ENCODE measurements around the gene PECR.

Gene PECR

GRCh38 chr2:216047397-216047796 is 34.2 kb downstream of the PECR start:
- Histone ChIP-seq H3K9me3 (ENCODE audit: control insufficient read depth, insufficient read depth, low read depth, low read length) (no peaks in the 10 kb centered on the region), H3K36me3 (ENCODE audit: control insufficient read depth in 2 of 2, insufficient read depth in 1 of 2, low read length in 2 of 2) (peaks cover 32 to 46% of the 10 kb centered on the region in 2 experiments), H3K4me3 (ENCODE audit: low read depth, low read length) (no peak overlapping the region), H3K4me1 (ENCODE audit: control insufficient read depth, insufficient read depth, low read length) (no peaks in the 10 kb centered on the region), H3K27ac (ENCODE audit: extremely low read depth, low read depth, low read length) (no peak overlapping the region)
- TF ChIP-seq ZNF704 (tag by site-specific recombination; IDR thresholded peaks at IDR 0.05) (no peak), OSR2 (tag by site-specific recombination; IDR thresholded peaks at IDR 0.05) (no peak), KLF8 (tag by site-specific recombination; IDR thresholded peaks at IDR 0.05) (no peak), PATZ1 (tag by site-specific recombination; IDR thresholded peaks at IDR 0.05) (no peak), ZNF580 (tag by site-specific recombination; IDR thresholded peaks at IDR 0.05) (no peak), ZNF555 (tag by site-specific recombination; conservative IDR thresholded peaks at IDR 0.05) (no peak), ZNF791 (tag by site-specific recombination; IDR thresholded peaks at IDR 0.05) (no peak), ZNF768 (tag by site-specific recombination; IDR thresholded peaks at IDR 0.05) (no peak), ZNF654 (tag by site-specific recombination; IDR thresholded peaks at IDR 0.05; ENCODE audit: low read depth) (no peak), ZFP41 (tag by site-specific recombination; IDR thresholded peaks at IDR 0.05; ENCODE audit: borderline replicate concordance) (no peak), ZNF10 (tag by site-specific recombination; IDR thresholded peaks at IDR 0.05) (no peak), ZNF639 (tag by site-specific recombination; IDR thresholded peaks at IDR 0.05) (no peak), ZNF398 (tag by site-specific recombination; IDR thresholded peaks at IDR 0.05) (no peak)
- CTCF ChIA-PET: interaction anchor here (0.6 kb wide), 3 partner anchors 8 to 603 kb away, joined by 3 read pairs; no protein-coding TSS in a partner anchor
- POLR2A ChIA-PET: no interaction called here

GRCh38 chr2:216044883-216045486 is 36.6 kb downstream of the PECR start:
- ChIA-PET CTCF (interaction anchor here (1.1 to 2.1 kb wide), 3 partner anchors 11 to 39 kb away, joined by 3 to 19 read pairs (median 4); no protein-coding TSS in a partner anchor), POLR2A (no interaction called here)
- Histone ChIP-seq H3K4me1 (ENCODE audit: control insufficient read depth, insufficient read depth, low read length) (no peaks in the 10 kb centered on the region), H3K4me3 (ENCODE audit: low read depth, low read length) (no peak overlapping the region), H3K27ac (ENCODE audit: extremely low read depth, low read depth, low read length) (no peak overlapping the region), H3K36me3 (ENCODE audit: control insufficient read depth in 2 of 2, insufficient read depth in 1 of 2, low read length in 2 of 2) (peaks cover 25 to 58% of the 10 kb centered on the region in 2 experiments), H3K9me3 (ENCODE audit: control insufficient read depth, insufficient read depth, low read depth, low read length) (no peaks in the 10 kb centered on the region)
- no peak for TF ChIP-seq ZNF423 (tag by site-specific recombination; IDR thresholded peaks at IDR 0.05)
- TF ChIP-seq MYNN (tag by site-specific recombination; IDR thresholded peaks at IDR 0.05; ENCODE audit: borderline replicate concordance): no peak
- no peak for TF ChIP-seq ZNF621 (tag by site-specific recombination; IDR thresholded peaks at IDR 0.05)
- no peak for TF ChIP-seq ZNF121 (tag by site-specific recombination; IDR thresholded peaks at IDR 0.05)
- TF ChIP-seq ZNF48 (tag by site-specific recombination; IDR thresholded peaks at IDR 0.05): no peak
- no peak for TF ChIP-seq WT1 (tag by site-specific recombination; IDR thresholded peaks at IDR 0.05)
- no peak for TF ChIP-seq GFI1B (tag by site-specific recombination; IDR thresholded peaks at IDR 0.05)
- no peak for TF ChIP-seq ZNF768 (tag by site-specific recombination; IDR thresholded peaks at IDR 0.05)
- no peak for TF ChIP-seq ZNF785 (tag by site-specific recombination; IDR thresholded peaks at IDR 0.05)
- TF ChIP-seq ZNF391 (tag by site-specific recombination; IDR thresholded peaks at IDR 0.05; ENCODE audit: borderline replicate concordance, low read depth): no peak
- TF ChIP-seq ZSCAN18 (tag by site-specific recombination; IDR thresholded peaks at IDR 0.05): no peak
